Ovary (tissue), 9 donors: Measurements from ENCODE around the gene EPN3. TPM values are rescaled to one million over a fixed set of nuclear protein-coding genes. Genes with fewer than 3 reads are reported as not detected.

Source experiments
- DNase-seq, 5 donors: peaks; one replicate each; pipeline ENCODE4 v3.0.0-alpha.2; 2019 to 2020
- H3K27ac ChIP-seq, 2 donors: fragments of 200-600 bp; one replicate each; pipeline versions ENCODE4 v1.5.1 to v1.8.0; 2019 to 2022
- H3K27me3 ChIP-seq: fragments of 200-600 bp; one replicate; pipeline ENCODE4 v1.8.0; 2022
- H3K36me3 ChIP-seq: fragments of 200-600 bp; sonication (generic); one replicate; pipeline ENCODE4 v1.5.1; 2019
- H3K4me1 ChIP-seq: one replicate; pipeline ENCODE4 v1.8.1; 2013; ENCODE audit warnings: mild to moderate bottlenecking, moderate library complexity; ENCODE audit not compliant: insufficient read depth
- H3K4me3 ChIP-seq: fragments of 200-600 bp; sonication (generic); one replicate; pipeline ENCODE4 v1.5.1; 2017
- H3K9me3 ChIP-seq, 2 donors: fragments of 200-600 bp in 1 of 2; sonication (generic) in 1 of 2; one replicate each; pipeline versions ENCODE4 v1.5.1 to v1.8.1; 2013 to 2019; ENCODE audit warnings: mild to moderate bottlenecking in 1 of 2, moderate library complexity in 1 of 2
- EP300 ChIP-seq: sonication (generic); formaldehyde crosslinking; IDR thresholded peaks from one replicate; pipeline ENCODE4 v1.6.1; 2017; ENCODE audit warnings: antibody characterized with exemption
- POLR2A ChIP-seq: fragments of 450-650 bp; IDR thresholded peaks from one replicate; pipeline ENCODE4 v1.6.1; 2017; ENCODE audit warnings: antibody characterized with exemption, mild to moderate bottlenecking, moderate library complexity
- WGBS, 3 donors: extraction: QIAGEN DNeasy Blood & Tissue Kit in 1 of 3; methylation state at CpG; one replicate each; pipeline versions ENCODE4 v1.1.5 to v1.1.7; 2013 to 2017; 5-methylcytosine and 5-hydroxymethylcytosine counted together
- intact Hi-C, 4 donors: fragments of 100-400 bp; cut with DNase I; formaldehyde crosslinking; loops; one replicate each; pipeline versions ENCODE4 v1.11.0 to v1.15.1; 2022 to 2023
- polyA plus RNA-seq, 2 donors: library from polyadenylated mRNA; stranded (reverse); fragments of 200-250 nt in 1 of 2; fragments of 350-450 nt in 1 of 2; fragmentation: Illumina TruSeq in 1 of 2; extraction: RNeasy Lipid Tissue Mini Kit (QIAGEN cat#74804) in 1 of 2; gene quantifications; one replicate each; pipeline ENCODE4 v1.2.3, GENCODE V29; 2013 to 2014
- total RNA-seq, 7 donors: library from RNA; depleted of rRNA in 2 of 7; stranded (reverse); fragments of >200 nt in 2 of 7; fragmentation: NEBNext Ultra II Directional in 3 of 7; extraction: Animal tissue kit (Norgen Biotek cat#: 25700) in 3 of 7; gene quantifications; one replicate each; pipeline versions ENCODE4 v1.1.0 to v1.2.4, GENCODE V29; 2016 to 2023
- TF ChIP-seq, protein P1 (sequence below), 3 donors: fragments of 450-650 bp in 2 of 3; fragments of 200-600 bp in 1 of 3; IDR thresholded peaks; one replicate each; pipeline versions ENCODE4 v1.5.1 to v1.8.0; 2016 to 2022; ENCODE audit warnings: antibody characterized with exemption in 3 of 3, mild to moderate bottlenecking in 1 of 3
- donor health status: DM: no; HTN: no; CAD: no; lungs with moderate emphysema.
- donor health status: DM: no; HTN: no; CAD: no.
- donor health status: Bipolar disorder and iron deficiency.
- donor health status: DM: yes; HTN: yes; CAD: no.
- donor health status: DM: no; HTN: no; CAD: no.
- donor health status: DM: yes; HTN: yes; CAD: no.

The EPN3 gene
- total and polyA plus RNA-seq, 9 donors = 6.2 to 33.4 (median 21.0) TPM

DNA sequence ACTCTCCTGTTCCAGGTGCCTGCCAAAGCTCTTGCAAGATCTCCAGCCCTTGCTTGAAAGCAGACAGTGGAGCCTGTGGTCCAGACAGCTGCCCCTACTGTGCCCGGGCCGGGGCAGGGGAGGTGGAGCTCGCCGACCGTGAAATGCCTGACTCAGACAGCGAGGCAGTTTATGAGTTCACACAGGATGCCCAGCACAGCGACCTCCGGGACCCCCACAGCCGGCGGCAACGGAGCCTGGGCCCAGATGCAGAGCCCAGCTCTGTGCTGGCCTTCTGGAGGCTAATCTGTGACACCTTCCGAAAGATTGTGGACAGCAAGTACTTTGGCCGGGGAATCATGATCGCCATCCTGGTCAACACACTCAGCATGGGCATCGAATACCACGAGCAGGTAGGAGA is 45.6 kb downstream of the EPN3 start:
- Histone ChIP-seq H3K4me3 (no peak overlapping the region), H3K27me3 (no peaks in the 10 kb centered on the region), H3K9me3 (no peaks in the 10 kb centered on the region), H3K27ac (no peak overlapping the region), H3K36me3 (no peaks in the 10 kb centered on the region), H3K4me1 (no peaks in the 10 kb centered on the region)
- DNase-seq = no peak
- TF ChIP-seq EP300 = no peak
- TF ChIP-seq, protein P1, sequence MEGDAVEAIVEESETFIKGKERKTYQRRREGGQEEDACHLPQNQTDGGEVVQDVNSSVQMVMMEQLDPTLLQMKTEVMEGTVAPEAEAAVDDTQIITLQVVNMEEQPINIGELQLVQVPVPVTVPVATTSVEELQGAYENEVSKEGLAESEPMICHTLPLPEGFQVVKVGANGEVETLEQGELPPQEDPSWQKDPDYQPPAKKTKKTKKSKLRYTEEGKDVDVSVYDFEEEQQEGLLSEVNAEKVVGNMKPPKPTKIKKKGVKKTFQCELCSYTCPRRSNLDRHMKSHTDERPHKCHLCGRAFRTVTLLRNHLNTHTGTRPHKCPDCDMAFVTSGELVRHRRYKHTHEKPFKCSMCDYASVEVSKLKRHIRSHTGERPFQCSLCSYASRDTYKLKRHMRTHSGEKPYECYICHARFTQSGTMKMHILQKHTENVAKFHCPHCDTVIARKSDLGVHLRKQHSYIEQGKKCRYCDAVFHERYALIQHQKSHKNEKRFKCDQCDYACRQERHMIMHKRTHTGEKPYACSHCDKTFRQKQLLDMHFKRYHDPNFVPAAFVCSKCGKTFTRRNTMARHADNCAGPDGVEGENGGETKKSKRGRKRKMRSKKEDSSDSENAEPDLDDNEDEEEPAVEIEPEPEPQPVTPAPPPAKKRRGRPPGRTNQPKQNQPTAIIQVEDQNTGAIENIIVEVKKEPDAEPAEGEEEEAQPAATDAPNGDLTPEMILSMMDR (IDR thresholded peaks at IDR 0.05) = no peak
- TF ChIP-seq POLR2A = no peak
- intact Hi-C loops = no loop called here
- 83 to 89% (median 86%) methylated on average over 11 to 16 of the region's 16 CpGs for WGBS, 3 donors

DNA sequence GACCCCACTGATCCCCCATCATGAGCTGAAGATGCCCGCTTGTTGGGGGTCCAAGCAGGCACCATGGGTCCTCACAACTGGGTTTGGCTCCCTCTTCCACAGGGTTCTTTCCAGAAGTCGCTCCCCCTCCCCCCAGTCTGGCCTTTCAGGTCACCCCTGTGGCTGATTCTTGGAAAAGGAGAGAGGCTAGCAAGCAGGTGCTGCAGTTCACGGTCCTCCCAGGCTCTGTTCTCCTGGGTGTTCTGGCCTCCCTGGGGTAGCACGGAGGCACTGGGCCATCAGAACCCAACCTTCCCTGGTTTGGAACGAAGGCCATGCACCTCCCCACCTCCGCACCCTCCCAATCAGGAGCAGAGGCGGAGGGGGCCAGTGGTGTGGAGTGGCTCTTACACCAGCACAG is 46.9 kb downstream of the EPN3 start:
- TF ChIP-seq EP300 (no peak), POLR2A (no peak)
- TF ChIP-seq, protein P1 (IDR thresholded peaks at IDR 0.05) = no peak
- DNase-seq = no peak
- 92 to 93% (median 93%) methylated on average over 7 of the region's 7 CpGs for WGBS, 3 donors
- H3K9me3 ChIP-seq = no peaks in the 10 kb centered on the region
- H3K4me3 ChIP-seq = no peak overlapping the region
- H3K27ac ChIP-seq = no peak overlapping the region
- H3K4me1 ChIP-seq = no peaks in the 10 kb centered on the region
- H3K27me3 ChIP-seq = no peaks in the 10 kb centered on the region
- no peaks in the 10 kb centered on the region for H3K36me3 ChIP-seq
- intact Hi-C loops = no loop called here

DNA sequence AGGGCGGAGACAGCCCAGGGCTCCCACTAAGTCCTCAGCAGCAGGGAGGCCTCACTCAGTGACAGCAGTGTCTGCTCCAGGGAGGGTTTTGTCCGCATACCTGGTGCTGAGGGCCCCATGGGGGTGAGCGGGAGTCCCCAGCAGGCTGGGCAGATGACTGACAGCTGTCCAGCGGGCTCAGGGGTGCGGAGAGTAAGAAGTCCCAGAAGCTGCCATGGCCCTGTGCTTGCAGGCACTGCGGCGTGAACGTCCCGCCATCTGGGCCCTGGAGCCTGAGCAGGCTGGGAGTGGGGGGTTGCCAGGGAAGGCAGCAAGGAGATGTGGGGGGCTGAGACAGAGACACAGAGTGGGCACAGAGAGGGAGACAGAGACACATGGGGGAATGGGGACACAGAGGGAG is 48.1 kb downstream of the EPN3 start:
- H3K27ac ChIP-seq = no peak overlapping the region
- TF ChIP-seq POLR2A (no peak), EP300 (no peak)
- TF ChIP-seq, protein P1 (IDR thresholded peaks at IDR 0.05) = no peak
- H3K36me3 ChIP-seq = no peaks in the 10 kb centered on the region
- no peaks in the 10 kb centered on the region for H3K9me3 ChIP-seq
- 96 to 97% (median 97%) methylated on average over 9 of the region's 9 CpGs for WGBS, 3 donors
- no peak overlapping the region for H3K4me3 ChIP-seq
- intact Hi-C loops = no loop called here
- DNase-seq = no peak
- no peaks in the 10 kb centered on the region for H3K27me3 ChIP-seq
- no peaks in the 10 kb centered on the region for H3K4me1 ChIP-seq

DNA sequence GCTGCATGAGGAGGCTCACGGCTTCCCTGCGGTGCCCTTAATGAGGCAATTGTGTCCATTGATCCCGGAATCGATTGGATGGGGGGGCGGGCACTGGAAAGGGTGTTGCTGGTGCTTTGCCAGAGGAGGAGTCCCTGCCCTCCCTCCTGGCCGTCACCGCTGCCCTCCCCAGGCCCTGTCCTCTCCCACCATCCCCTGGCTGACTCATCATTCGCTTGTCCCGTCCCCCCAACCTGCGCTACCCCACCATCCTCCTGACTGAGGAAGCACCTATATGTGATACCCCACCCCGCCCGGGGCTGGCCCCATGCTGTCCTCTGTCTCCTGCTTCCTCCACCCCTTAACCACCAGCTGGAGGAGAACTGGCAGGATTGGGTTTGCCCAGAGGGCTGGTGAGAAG is 48.8 kb downstream of the EPN3 start:
- no peak for DNase-seq

More for the DNA sequence above, 48.8 kb downstream of the EPN3 start:
- H3K36me3 ChIP-seq = no peaks in the 10 kb centered on the region
- 94 to 97% (median 96%) methylated on average over 12 of the region's 12 CpGs for WGBS, 3 donors
- intact Hi-C loops = no loop called here
- H3K4me3 ChIP-seq = no peak overlapping the region
- TF ChIP-seq, protein P1 (IDR thresholded peaks at IDR 0.05) = no peak
- no peak for TF ChIP-seq POLR2A
- no peak for TF ChIP-seq EP300
- H3K9me3 ChIP-seq = no peaks in the 10 kb centered on the region
- H3K27ac ChIP-seq = no peak overlapping the region
- no peaks in the 10 kb centered on the region for H3K4me1 ChIP-seq
- H3K27me3 ChIP-seq = no peaks in the 10 kb centered on the region
